Cardiac fibroblast (primary cell): Measurements from ENCODE around the gene ANTXRL.
"Not testable (repeated sequence)": the region's sequence is repeated elsewhere in the genome, so short reads cannot be mapped to it uniquely, and the experiment has no call there.

Experiments used
- DNase-seq, 2 donors: peaks; one replicate each; pipeline versions ENCODE4 v3.0.0 to v3.0.0-alpha.2; 2010; ENCODE audit warnings: low read depth in 2 of 2
- H3K4me3 ChIP-seq, 2 donors: replicated peaks in 1 of 2; 1 replicate in 1 of 2; 2 replicates in 1 of 2; pipeline ENCODE4 v1.5.1; 2011; ENCODE audit warnings: low read depth in 2 of 2, low read length in 2 of 2, mild to moderate bottlenecking in 2 of 2, moderate library complexity in 1 of 2
- CTCF ChIP-seq: IDR thresholded peaks from one replicate; pipeline ENCODE4 v1.5.1; 2011; ENCODE audit warnings: low read depth, mild to moderate bottlenecking, low read length, inconsistent platforms

Gene ANTXRL

DNA sequence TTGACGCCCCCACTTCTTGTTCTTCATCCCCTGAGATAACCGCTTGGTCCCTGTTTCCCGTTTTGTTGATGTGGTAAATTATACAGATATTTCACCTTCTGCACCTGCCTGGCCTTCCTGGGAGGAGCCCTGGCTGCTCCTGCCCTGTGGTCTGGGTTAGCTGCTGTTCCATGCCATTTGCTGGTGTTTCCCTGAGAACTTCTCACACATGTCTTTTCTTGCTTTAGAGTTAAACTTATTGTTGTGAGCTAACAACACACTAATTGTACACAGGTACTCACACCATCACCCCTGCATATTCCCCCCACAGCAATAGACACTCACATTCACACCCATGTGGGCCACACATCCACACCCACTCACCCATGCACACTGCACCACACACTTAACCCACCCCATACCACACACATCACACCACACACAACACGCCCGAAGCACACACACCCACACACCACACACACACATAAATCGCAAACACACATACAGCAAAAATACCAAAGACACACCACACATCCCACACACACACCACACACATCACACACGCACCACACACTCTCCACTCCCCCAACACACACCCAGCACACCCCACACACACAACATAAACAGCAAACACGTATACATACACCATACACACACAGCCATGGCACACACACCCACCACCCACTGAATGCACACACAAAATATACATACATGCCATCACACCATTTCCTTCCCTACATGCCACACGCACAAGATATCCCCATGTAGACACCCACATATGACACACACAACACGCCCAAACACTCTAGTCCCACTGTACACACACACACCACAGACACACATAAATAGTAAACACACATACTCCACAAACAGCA lies 19.4 kb upstream of the ANTXRL start:
- H3K4me3 ChIP-seq = no peak overlapping the region
- TF ChIP-seq CTCF = no peak
- DNase-seq = no peak

GRCh38 chr10:46268076-46268881 lies 18.5 kb upstream of the ANTXRL start:
- TF ChIP-seq CTCF = no peak
- no peak for DNase-seq
- H3K4me3 ChIP-seq = no peak overlapping the region

- DNase-seq, H3K4me3 ChIP-seq: not testable (repeated sequence)
Observed at GRCh38 chr10:46269554-46270053, 17.2 kb upstream of the ANTXRL start.

- H3K4me3 ChIP-seq = no peak overlapping the region
- DNase-seq = no peak
- TF ChIP-seq CTCF = no peak
Observed at GRCh38 chr10:46270086-46270811, 16.5 kb upstream of the ANTXRL start.

DNA sequence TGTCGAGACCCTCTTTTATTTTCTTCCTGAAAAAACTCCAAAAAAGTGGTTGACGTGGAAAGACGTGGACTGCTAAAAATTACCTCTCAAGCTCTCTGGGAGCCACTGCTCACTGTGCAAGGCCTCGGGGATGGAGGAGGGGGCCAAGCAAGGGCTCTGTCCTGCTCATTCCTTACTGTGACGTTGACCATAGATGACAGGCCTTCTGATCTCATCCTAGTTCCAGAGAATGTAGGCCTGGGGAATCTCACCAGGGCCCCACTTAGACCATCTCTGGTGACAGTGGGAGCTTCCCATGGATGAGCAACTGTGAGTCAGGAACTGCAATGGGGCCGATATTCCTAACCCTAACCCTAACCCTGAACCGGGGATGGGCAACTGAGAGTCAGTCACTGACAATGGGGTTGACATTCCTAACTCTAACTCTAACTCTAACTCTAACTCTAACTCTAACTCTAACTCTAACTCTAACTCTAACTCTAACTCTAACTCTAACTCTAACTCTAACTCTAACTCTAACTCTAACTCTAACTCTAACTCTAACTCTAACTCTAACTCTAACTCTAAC lies 15.8 kb upstream of the ANTXRL start:
- not testable (repeated sequence) for DNase-seq

GRCh38 chr10:46271795-46272499 lies 14.8 kb upstream of the ANTXRL start:
- H3K4me3 ChIP-seq, DNase-seq: not testable (repeated sequence)

More for the DNA sequence above, 15.8 kb upstream of the ANTXRL start:
- not testable (repeated sequence) for H3K4me3 ChIP-seq

DNA sequence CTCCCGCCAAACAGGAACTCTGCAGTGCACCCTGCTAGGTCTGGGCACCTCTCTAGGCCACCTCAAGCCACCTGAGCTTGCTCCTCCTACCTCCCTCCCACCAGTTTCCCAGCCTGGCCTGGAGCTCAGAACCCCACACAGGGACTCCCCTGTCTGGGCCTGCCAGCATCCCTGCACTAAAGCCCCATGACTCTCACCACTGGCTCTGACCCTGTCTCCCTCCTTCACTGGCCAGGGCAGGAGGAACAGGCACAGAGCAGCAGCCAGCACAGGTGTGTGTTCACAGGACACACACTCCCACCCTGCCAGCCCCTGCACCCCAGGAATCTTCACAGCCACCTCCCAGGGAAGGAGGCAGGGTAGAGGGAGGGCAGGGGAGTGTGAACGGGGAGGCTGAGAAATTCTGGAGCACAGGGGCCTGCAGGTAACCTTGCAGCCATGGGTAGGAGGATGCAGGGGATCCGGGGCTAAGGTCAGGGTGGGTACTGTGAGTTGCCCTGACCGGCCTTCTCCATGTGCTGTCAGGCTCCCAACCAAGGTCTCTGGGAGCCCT lies 13.9 kb upstream of the ANTXRL start:
- DNase-seq = no peak
- TF ChIP-seq CTCF = no peak
- no peak overlapping the region for H3K4me3 ChIP-seq
